ENCODE measurements around the gene LHPP.
A peak's percentile ranks its signal among the peaks of the same experiment; 100 is the strongest.

- TF ChIP-seq CTCF (IDR thresholded peaks at IDR 0.05): peak in 1 of 3 donors; percentile 25
- TF ChIP-seq POLR2A (IDR thresholded peaks at IDR 0.05): no peak
Measured at GRCh38 chr10:124598773-124599587, 137.4 kb downstream of the LHPP start.
